ENCODE measurements around the gene SMYD3.
"Not testable (repeated sequence)": the region's sequence is repeated elsewhere in the genome, so short reads cannot be mapped to it uniquely, and the experiment has no call there.

Gene SMYD3

GRCh38 chr1:245800901-245801605 is 706.0 kb downstream of the SMYD3 start:
- DNase-seq (ENCODE audit: low read depth): no peak

- DNase-seq (ENCODE audit: low read depth): no peak
Measured at GRCh38 chr1:245798349-245798711, 708.7 kb downstream of the SMYD3 start.

GRCh38 chr1:245797592-245798348 is 709.3 kb downstream of the SMYD3 start:
- no peak for DNase-seq (ENCODE audit: low read depth)

GRCh38 chr1:245791410-245792312 is 715.4 kb downstream of the SMYD3 start:
- no peak for DNase-seq (ENCODE audit: low read depth)

- DNase-seq (ENCODE audit: low read depth): peak; percentile 68
Measured at GRCh38 chr1:245790441-245790840, 716.6 kb downstream of the SMYD3 start.

- no peak for DNase-seq (ENCODE audit: low read depth)
Measured at GRCh38 chr1:245788886-245789285, 718.2 kb downstream of the SMYD3 start.

GRCh38 chr1:245788269-245788668 is 718.8 kb downstream of the SMYD3 start:
- DNase-seq (ENCODE audit: low read depth): peak; percentile 92

- DNase-seq (ENCODE audit: low read depth): no peak
Measured at GRCh38 chr1:245786948-245787347, 720.1 kb downstream of the SMYD3 start.

GRCh38 chr1:245779797-245780755 is 727.0 kb downstream of the SMYD3 start:
- no peak for DNase-seq (ENCODE audit: low read depth)

- no peak for DNase-seq (ENCODE audit: low read depth)
Measured at GRCh38 chr1:245777752-245778151, 729.3 kb downstream of the SMYD3 start.

GRCh38 chr1:245776694-245777332 is 730.3 kb downstream of the SMYD3 start:
- DNase-seq (ENCODE audit: low read depth): no peak

GRCh38 chr1:245776139-245776538 is 730.9 kb downstream of the SMYD3 start:
- no peak for DNase-seq (ENCODE audit: low read depth)

GRCh38 chr1:245774931-245775330 is 732.1 kb downstream of the SMYD3 start:
- not testable (repeated sequence) for DNase-seq (ENCODE audit: low read depth)

- no peak for DNase-seq (ENCODE audit: low read depth)
Measured at GRCh38 chr1:245774196-245774595, 732.9 kb downstream of the SMYD3 start.

GRCh38 chr1:245773344-245773743 is 733.7 kb downstream of the SMYD3 start:
- DNase-seq (ENCODE audit: low read depth): no peak

- DNase-seq (ENCODE audit: low read depth): no peak
Measured at GRCh38 chr1:245772739-245773138, 734.3 kb downstream of the SMYD3 start.

- DNase-seq (ENCODE audit: low read depth): no peak
Measured at GRCh38 chr1:245772325-245772724, 734.8 kb downstream of the SMYD3 start.

GRCh38 chr1:245771511-245772281 is 735.4 kb downstream of the SMYD3 start:
- DNase-seq (ENCODE audit: low read depth): peak; percentile 94

GRCh38 chr1:245770156-245770555 is 736.9 kb downstream of the SMYD3 start:
- DNase-seq (ENCODE audit: low read depth): no peak

GRCh38 chr1:245768596-245768995 is 738.5 kb downstream of the SMYD3 start:
- DNase-seq (ENCODE audit: low read depth): no peak

Measured in GM04503 (cell line).